Kidney (tissue), 14 donors: Measurements from ENCODE around the gene RESP18. TPM values are rescaled to one million over a fixed set of nuclear protein-coding genes. Genes with fewer than 3 reads are reported as not detected.

Source experiments
- DNase-seq, 5 donors: peaks; one replicate each; pipeline ENCODE4 v3.0.0-alpha.2; 2013 to 2020
- FAIRE-seq: peaks from 2 replicates; lab custom pipeline; 2012; peaks lifted over from hg19 to GRCh38; lab: Jason Lieb, UNC
- H3K27ac ChIP-seq, 2 donors: one replicate each; pipeline ENCODE4 v1.7.0; 2013; ENCODE audit warnings: low read depth in 2 of 2, low read length in 2 of 2, inconsistent platforms in 1 of 2
- H3K27me3 ChIP-seq: one replicate; pipeline ENCODE4 v1.7.1; 2013; ENCODE audit warnings: low read length, inconsistent platforms; ENCODE audit not compliant: control insufficient read depth, insufficient read depth
- H3K36me3 ChIP-seq, 3 donors: one replicate each; pipeline versions ENCODE4 v1.7.0 to v1.7.1; 2013; ENCODE audit warnings: low read length in 3 of 3, control low read depth in 1 of 3, inconsistent platforms in 1 of 3; ENCODE audit not compliant: insufficient read depth in 3 of 3, control insufficient read depth in 2 of 3
- H3K4me1 ChIP-seq, 3 donors: one replicate each; pipeline versions ENCODE4 v1.7.0 to v1.7.1; 2013; ENCODE audit warnings: low read length in 3 of 3, inconsistent platforms in 1 of 3, low read depth in 1 of 3; ENCODE audit not compliant: control insufficient read depth in 2 of 3, insufficient read depth in 2 of 3
- H3K4me3 ChIP-seq, 3 donors: one replicate each; pipeline versions ENCODE4 v1.7.0 to v1.8.1; 2013; ENCODE audit warnings: low read length in 3 of 3, control low read depth in 1 of 3, inconsistent platforms in 1 of 3
- H3K9ac ChIP-seq, 3 donors: one replicate each; pipeline versions ENCODE4 v1.7.0 to v1.7.1; 2013; ENCODE audit warnings: low read length in 3 of 3, control low read depth in 1 of 3, inconsistent platforms in 1 of 3
- H3K9me3 ChIP-seq, 3 donors: one replicate each; pipeline versions ENCODE4 v1.7.0 to v1.7.1; 2013; ENCODE audit warnings: low read length in 3 of 3, control low read depth in 1 of 3, inconsistent platforms in 1 of 3; ENCODE audit not compliant: control insufficient read depth in 2 of 3, insufficient read depth in 1 of 3
- CTCF ChIP-seq: IDR thresholded peaks from 3 replicates; pipeline ENCODE4 v1.5.1; 2012; ENCODE audit warnings: mild to moderate bottlenecking, moderate library complexity, borderline replicate concordance; ENCODE audit not compliant: insufficient read depth; ENCODE audit errors: extremely low read depth
- intact Hi-C: fragments of 100-400 bp; cut with DNase I; formaldehyde crosslinking; loops from one replicate; pipeline ENCODE4 v1.11.1; 2022
- polyA plus RNA-seq: library from polyadenylated mRNA; stranded (reverse); fragments of 350-450 nt; fragmentation: Illumina TruSeq; extraction: RNeasy Lipid Tissue Mini Kit (QIAGEN cat#74804); gene quantifications from one replicate; pipeline ENCODE4 v1.2.3, GENCODE V29; 2014; ENCODE audit warnings: low read depth, low replicate concordance; ENCODE audit not compliant: insufficient read depth
- total RNA-seq: library from RNA; stranded (reverse); fragmentation: NEBNext Ultra II Directional; extraction: Animal tissue kit (Norgen Biotek cat#: 25700); gene quantifications from one replicate; pipeline ENCODE4 v1.2.1, GENCODE V29; 2021
- donor health status: control.
- donor health status: control.
- donor health status: control.
- donor health status: control.
- donor health status: control.
- donor health status: DM: yes; HTN: yes; CAD: no.
- donor health status: Normal renal cell carcinoma (clear cell type).

The RESP18 gene
- total and polyA plus RNA-seq, 2 donors from 2014 or later, result not detected

GRCh38 chr2:219350710-219351221, 18.2 kb upstream of the RESP18 start:
- no peak for TF ChIP-seq CTCF
- Histone ChIP-seq H3K9ac (no peak overlapping the region), H3K27ac (no peak overlapping the region), H3K36me3 (no peaks in the 10 kb centered on the region), H3K9me3 (no peaks in the 10 kb centered on the region), H3K4me1 (no peaks in the 10 kb centered on the region), H3K27me3 (no peaks in the 10 kb centered on the region), H3K4me3 (no peak overlapping the region)
- intact Hi-C loops, result no loop called here
- FAIRE-seq (no peak), DNase-seq (no peak)

GRCh38 chr2:219350215-219350614, 17.7 kb upstream of the RESP18 start:
- Histone ChIP-seq H3K4me3 (no peak overlapping the region), H3K27me3 (no peaks in the 10 kb centered on the region), H3K9ac (no peak overlapping the region), H3K36me3 (no peaks in the 10 kb centered on the region), H3K27ac (no peak overlapping the region), H3K4me1 (no peaks in the 10 kb centered on the region), H3K9me3 (no peaks in the 10 kb centered on the region)
- no peak for TF ChIP-seq CTCF
- intact Hi-C loops, result no loop called here
- FAIRE-seq, result no peak
- DNase-seq, result no peak

- FAIRE-seq, result no peak
- Histone ChIP-seq H3K27ac (no peak overlapping the region), H3K9ac (no peak overlapping the region), H3K9me3 (no peaks in the 10 kb centered on the region), H3K4me1 (no peaks in the 10 kb centered on the region), H3K4me3 (no peak overlapping the region), H3K36me3 (no peaks in the 10 kb centered on the region), H3K27me3 (no peaks in the 10 kb centered on the region)
- no peak for TF ChIP-seq CTCF
- intact Hi-C loops, result no loop called here
- peak in 2 of 5 donors; percentile 31 to 65 for DNase-seq
Measured at GRCh38 chr2:219344751-219345430, 12.3 kb upstream of the RESP18 start.
